Measurements from ENCODE around the gene TIGD2. TPM values are rescaled to one million over a fixed set of nuclear protein-coding genes. Genes with fewer than 3 reads are reported as not detected.

TIGD2 gene
- total and polyA plus RNA-seq, 10 donors = 2.2 to 8.0 (median 5.3) TPM

DNA sequence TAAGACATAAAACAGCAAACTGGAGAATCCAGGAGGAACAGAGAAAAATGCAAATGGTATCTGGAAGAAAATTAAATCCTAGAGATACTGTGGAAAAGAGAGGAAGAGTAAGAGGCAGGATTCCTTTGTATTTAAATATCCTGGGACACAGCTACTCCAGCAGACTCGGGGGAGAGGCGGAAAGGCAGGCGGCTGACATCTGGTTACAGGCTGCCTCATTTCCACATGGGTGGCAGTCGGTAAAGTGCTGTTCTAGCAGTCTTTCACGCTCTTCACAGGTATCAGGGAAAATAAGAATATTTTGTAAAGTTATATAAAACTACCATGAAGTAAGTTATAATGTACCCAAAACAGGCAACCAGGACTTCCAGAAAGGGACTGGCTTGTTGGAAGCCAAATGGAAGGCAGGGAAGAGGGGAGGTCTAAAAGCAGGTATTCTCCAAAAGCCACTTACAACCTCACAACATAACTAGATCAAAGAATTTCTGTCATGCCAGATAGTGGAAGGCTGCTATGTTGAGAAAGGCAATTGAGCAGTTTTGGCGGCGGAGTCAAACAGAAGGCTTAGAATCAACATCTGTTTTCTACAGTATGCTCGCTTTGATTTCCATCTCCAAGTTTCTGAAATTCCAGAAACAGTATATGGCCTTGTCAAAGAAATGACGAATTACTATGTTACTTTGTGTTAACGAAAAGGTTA, 1.3 kb upstream of the TIGD2 start:
- intact Hi-C loops (cut with DNase I; ENCODE audit: low total_unique reads) = no loop called here
- 53 to 64% (median 60%) methylated on average over 10 of the region's 10 CpGs for WGBS, 5 donors
- no peaks in the 10 kb centered on the region for H3K36me3 ChIP-seq
- H3K4me3 ChIP-seq = peak overlapping the region in 6 of 8 donors; percentile 55 to 81 (median 64)
- H3K27ac ChIP-seq = no peak overlapping the region
- DNase-seq = peak; percentile 55
- peaks cover 6 to 28% (median 20%) of the 10 kb centered on the region in 6 donors for H3K4me1 ChIP-seq
- peaks cover 0 to 5% (median 0%) of the 10 kb centered on the region in 8 donors for H3K9me3 ChIP-seq
- TF ChIP-seq, protein P1, sequence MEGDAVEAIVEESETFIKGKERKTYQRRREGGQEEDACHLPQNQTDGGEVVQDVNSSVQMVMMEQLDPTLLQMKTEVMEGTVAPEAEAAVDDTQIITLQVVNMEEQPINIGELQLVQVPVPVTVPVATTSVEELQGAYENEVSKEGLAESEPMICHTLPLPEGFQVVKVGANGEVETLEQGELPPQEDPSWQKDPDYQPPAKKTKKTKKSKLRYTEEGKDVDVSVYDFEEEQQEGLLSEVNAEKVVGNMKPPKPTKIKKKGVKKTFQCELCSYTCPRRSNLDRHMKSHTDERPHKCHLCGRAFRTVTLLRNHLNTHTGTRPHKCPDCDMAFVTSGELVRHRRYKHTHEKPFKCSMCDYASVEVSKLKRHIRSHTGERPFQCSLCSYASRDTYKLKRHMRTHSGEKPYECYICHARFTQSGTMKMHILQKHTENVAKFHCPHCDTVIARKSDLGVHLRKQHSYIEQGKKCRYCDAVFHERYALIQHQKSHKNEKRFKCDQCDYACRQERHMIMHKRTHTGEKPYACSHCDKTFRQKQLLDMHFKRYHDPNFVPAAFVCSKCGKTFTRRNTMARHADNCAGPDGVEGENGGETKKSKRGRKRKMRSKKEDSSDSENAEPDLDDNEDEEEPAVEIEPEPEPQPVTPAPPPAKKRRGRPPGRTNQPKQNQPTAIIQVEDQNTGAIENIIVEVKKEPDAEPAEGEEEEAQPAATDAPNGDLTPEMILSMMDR (IDR thresholded peaks at IDR 0.05 in 8 of 11, conservative IDR thresholded peaks at IDR 0.05 in 3 of 11) = no peak
- TF ChIP-seq POLR2A (IDR thresholded peaks at IDR 0.05) (no peak), POLR2AphosphoS5 (IDR thresholded peaks at IDR 0.05) (no peak)
- H3K27me3 ChIP-seq (replicated peaks in 1 of 7) = peaks cover 0 to 25% (median 0%) of the 10 kb centered on the region in 7 donors

DNA sequence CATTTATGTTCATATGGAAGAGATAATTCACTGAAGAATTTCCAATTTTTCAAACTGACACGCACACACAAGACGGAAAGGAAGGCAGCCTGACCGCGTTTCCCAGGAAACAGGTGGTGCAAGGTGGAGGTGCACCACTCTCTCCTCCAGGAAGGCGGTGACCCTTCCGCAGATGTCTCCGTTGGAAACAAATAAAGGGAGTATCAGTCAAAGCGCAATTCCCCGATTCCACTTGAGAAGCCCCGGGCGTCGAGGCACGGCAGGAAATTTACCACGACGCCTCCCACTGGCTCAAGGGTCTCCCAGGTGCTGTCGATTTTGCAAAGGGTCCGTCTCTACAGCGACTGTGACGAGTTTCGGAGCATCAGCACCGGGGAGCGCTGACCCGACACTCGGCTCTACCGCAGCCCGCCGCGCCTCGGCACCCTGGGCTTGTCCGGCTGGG, 770 bp upstream of the TIGD2 start:
- H3K27me3 ChIP-seq (replicated peaks in 1 of 7) = peaks cover 0 to 21% (median 0%) of the 10 kb centered on the region in 7 donors
- TF ChIP-seq POLR2AphosphoS5 (IDR thresholded peaks at IDR 0.05) = no peak
- TF ChIP-seq POLR2A (IDR thresholded peaks at IDR 0.05) = no peak
- TF ChIP-seq, protein P1 (IDR thresholded peaks at IDR 0.05 in 8 of 11, conservative IDR thresholded peaks at IDR 0.05 in 3 of 11) = no peak
- intact Hi-C loops (cut with DNase I; ENCODE audit: low total_unique reads) = no loop called here

DNA sequence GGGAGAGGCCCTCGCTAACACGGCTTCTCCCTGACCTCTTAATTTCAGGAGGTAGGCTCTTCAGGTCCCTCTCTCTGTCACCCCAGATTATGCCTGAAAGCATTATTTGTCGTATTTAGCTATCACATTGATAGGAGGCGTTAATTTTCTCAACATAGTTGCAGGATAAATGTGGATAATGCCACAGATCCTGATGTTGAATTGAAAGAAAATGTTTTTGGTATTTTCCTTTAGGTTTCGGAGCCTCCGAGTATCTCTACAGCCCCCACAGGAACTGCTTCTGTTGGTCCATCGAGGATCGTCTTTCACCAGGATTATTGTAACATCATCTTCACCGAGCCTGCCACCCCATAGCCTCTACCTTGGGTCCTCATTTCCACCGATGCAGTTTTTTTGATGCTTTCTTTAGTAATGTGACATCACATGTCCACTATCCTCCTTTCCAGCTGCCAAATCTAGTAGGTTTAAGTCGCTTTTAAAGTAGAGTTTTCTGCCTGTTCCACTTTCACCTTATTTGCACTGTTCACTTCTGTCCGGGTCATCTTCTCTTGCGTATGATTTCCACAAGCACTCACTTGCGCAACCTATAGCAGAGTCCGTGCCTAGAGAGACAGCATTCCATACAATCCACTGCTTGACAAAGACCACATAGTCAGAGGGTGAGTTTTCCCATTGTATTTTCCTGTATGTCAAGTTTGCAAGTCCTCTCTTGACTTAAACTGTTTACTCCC, 665 bp downstream of the TIGD2 start:
- H3K36me3 ChIP-seq = no peaks in the 10 kb centered on the region
- intact Hi-C loops (cut with DNase I; ENCODE audit: low total_unique reads) = no loop called here
- peaks cover 0 to 21% (median 0%) of the 10 kb centered on the region in 7 donors for H3K27me3 ChIP-seq (replicated peaks in 1 of 7)
- WGBS, 5 donors = 23 to 38% (median 25%) methylated on average over 14 to 15 of the region's 15 CpGs
- DNase-seq = no peak
- H3K9me3 ChIP-seq = peaks cover 0 to 5% (median 0%) of the 10 kb centered on the region in 8 donors
- peak overlapping the region; percentile 55 to 81 (median 68) for H3K4me3 ChIP-seq
- H3K4me1 ChIP-seq = peaks cover 6 to 28% (median 20%) of the 10 kb centered on the region in 6 donors
- H3K27ac ChIP-seq = peak overlapping the region; percentile 79 to 93 (median 88)
- TF ChIP-seq POLR2AphosphoS5 (IDR thresholded peaks at IDR 0.05) (peak in 1 of 3 donors; percentile 21), POLR2A (IDR thresholded peaks at IDR 0.05) (no peak)
- TF ChIP-seq, protein P1 (IDR thresholded peaks at IDR 0.05 in 8 of 11, conservative IDR thresholded peaks at IDR 0.05 in 3 of 11) = no peak

More for the DNA sequence above, 770 bp upstream of the TIGD2 start:
- H3K9me3 ChIP-seq = peaks cover 0 to 5% (median 0%) of the 10 kb centered on the region in 8 donors
- WGBS, 5 donors = 0 to 4% (median 1%) methylated on average over 14 to 30 of the region's 30 CpGs
- peak overlapping the region in 7 of 8 donors; percentile 87 to 93 (median 88) for H3K27ac ChIP-seq
- DNase-seq = no peak
- H3K36me3 ChIP-seq = no peaks in the 10 kb centered on the region
- H3K4me1 ChIP-seq = peaks cover 6 to 28% (median 20%) of the 10 kb centered on the region in 6 donors
- peak overlapping the region; percentile 55 to 81 (median 68) for H3K4me3 ChIP-seq

DNA sequence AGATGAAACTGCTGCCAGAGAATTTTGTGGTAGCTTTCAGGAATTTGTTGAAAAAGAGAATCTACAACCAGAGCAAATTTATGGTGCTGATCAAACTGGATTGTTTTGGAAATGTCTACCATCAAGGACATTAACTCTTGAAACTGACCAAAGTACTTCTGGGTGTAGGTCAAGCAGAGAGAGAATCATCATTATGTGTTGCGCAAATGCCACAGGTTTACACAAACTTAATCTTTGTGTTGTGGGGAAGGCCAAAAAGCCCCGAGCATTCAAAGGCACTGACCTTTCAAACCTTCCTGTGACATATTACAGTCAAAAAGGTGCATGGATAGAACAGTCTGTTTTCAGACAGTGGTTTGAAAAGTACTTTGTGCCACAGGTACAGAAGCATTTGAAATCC, 2.1 kb downstream of the TIGD2 start:
- no peak overlapping the region for H3K27ac ChIP-seq

More for the DNA sequence above, 2.1 kb downstream of the TIGD2 start:
- peaks cover 6 to 28% (median 20%) of the 10 kb centered on the region in 6 donors for H3K4me1 ChIP-seq
- no peaks in the 10 kb centered on the region for H3K36me3 ChIP-seq
- DNase-seq = no peak
- peaks cover 0 to 21% (median 0%) of the 10 kb centered on the region in 7 donors for H3K27me3 ChIP-seq (replicated peaks in 1 of 7)
- 71 to 93% (median 87%) methylated on average over 2 of the region's 2 CpGs for WGBS, 5 donors
- no peak overlapping the region for H3K4me3 ChIP-seq
- intact Hi-C loops (cut with DNase I; ENCODE audit: low total_unique reads) = no loop called here
- no peak for TF ChIP-seq POLR2A (IDR thresholded peaks at IDR 0.05)
- TF ChIP-seq, protein P1 (IDR thresholded peaks at IDR 0.05 in 8 of 11, conservative IDR thresholded peaks at IDR 0.05 in 3 of 11) = no peak
- TF ChIP-seq POLR2AphosphoS5 (IDR thresholded peaks at IDR 0.05) = no peak
- H3K9me3 ChIP-seq = no peaks in the 10 kb centered on the region

All from spleen (tissue), 11 donors.